ENCODE data around the gene PATJ.
"Not testable (repeated sequence)": the region's sequence is repeated elsewhere in the genome, so short reads cannot be mapped to it uniquely, and the experiment has no call there.

The PATJ gene

DNA sequence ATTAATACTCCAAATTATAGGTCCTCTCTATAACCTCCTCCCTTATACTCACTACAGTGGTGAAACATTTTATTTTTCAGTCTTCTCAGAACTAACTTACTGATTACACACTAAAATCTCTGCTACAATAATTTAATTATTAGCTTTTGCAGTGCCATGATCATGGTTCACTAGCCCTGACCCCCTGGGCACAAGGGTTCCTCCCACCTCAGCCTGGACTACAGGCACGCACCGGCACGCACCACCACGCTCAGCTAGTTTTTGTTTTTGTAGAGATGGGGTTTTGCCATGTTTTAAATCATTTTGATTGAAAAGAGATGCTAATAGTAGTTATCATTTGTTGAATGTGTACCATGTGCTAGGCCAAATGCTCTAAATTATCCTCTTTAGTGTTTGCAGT is 6.3 kb downstream of the PATJ start:
- no peak for DNase-seq (ENCODE audit: low spot score)

DNA sequence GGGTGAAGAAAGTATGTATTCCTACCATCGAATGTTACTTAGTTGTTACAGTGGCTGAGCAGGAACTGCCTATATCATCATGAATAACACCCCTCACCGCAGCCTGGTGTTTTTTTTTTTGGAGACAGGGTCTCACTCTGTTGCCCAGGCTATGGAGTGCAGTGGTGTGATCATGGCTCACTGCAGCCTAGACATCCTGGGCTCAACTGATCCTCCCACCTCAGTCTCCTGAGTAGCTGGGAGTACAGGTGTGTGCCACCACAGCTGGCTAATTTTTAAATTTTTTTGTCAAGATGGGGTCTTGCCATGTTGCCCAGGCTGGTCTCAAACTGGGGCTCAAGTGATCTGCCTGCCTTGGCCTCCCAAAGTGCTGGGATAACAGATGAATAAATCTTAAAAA is 7.3 kb downstream of the PATJ start:
- no peak for DNase-seq (ENCODE audit: low spot score)

DNA sequence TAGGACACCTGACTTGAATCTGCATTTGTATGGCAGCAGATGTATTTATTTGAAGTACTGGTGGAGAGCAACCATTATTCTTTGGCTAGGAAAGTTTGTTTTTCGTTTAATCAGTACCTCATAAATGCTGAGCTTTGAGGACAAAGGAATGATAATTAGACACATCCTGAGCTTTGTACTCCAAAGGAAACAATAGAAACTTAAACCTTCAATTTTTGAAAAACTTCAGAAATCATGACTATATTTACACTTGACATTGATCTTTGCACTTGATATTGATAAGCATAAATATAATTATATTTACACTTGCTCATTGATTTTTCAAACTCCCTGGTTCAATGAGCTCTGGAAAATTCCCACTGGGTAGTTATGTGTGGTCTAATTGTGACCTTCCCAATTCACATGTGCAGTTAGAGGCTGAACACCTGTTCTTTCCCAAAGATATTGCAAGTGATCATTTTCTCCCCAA is 10.7 kb downstream of the PATJ start:
- no peak for DNase-seq (ENCODE audit: low spot score)

DNA sequence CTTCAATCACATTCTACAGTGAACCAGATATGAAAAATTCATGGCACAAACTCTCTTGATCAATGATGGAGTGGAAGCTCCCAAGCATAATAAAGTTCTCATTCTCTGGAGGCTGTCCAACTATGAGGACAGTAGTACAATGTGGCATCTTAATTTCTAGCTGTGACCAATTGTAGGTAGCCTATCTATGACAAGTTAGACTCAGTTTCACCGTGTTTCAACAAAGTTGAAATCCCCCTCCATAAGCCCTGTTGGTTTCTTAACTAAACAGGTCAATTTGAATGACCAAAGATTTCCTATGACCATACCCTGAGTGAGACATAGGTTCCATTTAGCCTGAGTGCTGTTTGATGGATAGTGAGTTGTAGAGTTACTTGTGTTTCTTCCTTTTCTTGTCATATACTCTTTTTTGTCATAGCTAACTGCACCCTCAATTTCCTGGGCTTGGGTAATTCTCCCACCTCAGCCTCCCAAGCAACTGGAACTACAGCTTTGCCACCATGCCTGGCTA is 11.8 kb downstream of the PATJ start:
- no peak for DNase-seq (ENCODE audit: low spot score)

DNA sequence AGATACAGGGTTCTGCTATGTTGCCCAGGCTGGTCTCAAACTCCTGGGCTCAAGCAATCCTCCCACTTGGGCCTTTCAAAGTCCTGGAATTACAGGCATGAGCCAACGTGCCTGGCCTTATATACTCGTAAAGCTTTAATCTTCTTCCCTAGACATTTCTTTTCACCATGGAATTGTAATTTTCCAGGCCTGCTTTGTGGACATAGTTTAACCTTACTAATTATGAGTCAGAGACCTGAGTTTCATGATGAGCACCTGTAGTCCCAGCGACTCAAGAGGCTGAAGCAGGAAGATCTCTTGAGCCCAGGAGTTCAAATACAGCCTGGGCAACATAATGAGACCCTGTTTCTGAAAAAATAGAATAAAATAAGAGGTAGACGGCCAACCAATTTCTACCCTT is 12.3 kb downstream of the PATJ start:
- DNase-seq (ENCODE audit: low spot score): no peak

DNA sequence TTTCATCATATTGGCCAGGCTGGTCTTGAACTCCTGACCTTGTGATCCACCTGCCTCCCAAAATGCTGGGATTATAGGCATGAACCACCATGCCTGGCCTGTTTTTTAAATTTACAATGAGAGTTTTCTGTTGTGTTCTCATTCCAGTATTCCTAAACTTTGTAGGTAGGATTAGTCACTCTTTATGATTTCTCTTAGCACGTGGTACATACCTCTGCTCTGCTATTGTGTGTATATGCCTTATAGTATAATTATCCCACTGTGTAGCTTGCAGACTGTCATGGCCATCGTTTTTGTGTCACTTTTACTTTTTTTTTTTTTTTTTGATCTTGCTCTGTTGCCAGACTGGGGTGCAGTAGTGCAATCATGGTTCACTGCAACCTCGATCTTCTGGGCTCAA is 14.5 kb downstream of the PATJ start:
- DNase-seq (ENCODE audit: low spot score): no peak

DNA sequence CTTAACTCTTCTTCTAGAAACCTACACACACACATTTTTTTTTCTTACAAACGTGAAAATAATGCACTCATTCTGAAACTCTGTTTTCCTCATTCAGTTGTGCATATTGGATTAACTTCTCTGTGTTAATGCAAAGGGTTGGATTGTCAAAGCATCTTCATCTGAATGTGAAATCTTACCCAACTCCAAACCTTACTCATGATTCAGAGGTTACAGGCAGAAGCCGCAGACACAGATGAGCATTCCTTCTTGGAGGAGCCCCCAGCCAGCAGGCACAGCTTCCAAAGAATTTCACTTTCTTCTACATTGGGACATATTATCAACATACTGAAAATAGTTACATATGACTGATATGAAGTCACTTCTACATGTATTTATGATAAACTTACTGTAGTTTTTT is 15.7 kb downstream of the PATJ start:
- DNase-seq (ENCODE audit: low spot score): no peak

DNA sequence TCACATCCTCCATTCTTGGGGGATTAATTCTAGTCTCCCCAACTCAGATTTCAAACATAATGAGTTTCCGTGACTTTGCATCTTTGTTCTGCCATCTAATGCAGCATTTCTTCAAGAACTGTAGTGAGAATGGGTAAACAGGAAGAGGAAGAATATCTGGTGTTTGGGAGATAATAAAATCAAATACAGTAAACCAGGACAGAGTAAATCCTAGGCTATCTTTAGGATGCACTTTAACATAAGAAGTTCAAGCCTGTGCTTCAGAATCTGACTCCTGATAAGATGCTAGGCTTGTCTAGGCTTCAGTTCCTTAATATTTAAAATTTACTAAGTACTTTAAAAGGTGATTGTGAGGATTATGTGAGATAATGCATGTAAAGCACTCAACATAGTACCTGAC is 27.9 kb downstream of the PATJ start:
- DNase-seq (ENCODE audit: low spot score): no peak

DNA sequence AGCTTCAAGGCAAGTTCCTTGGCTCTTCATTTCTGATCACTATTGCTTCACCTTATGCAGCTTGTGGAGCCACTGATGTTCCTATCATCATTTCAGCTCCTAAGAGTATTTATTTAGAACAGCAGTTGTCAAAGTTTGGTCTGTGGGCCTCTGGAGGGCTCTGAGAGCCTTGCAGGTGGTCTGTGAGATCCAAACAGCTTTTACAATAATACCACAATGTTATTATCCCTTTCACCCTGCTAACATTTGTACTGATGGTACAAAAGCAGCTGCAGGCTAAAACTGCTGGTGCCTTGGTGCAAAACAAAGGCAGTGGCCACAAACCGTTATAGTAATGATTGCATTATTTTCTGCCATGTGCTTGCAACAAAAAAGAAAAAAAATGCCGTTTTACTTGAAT is 33.8 kb downstream of the PATJ start:
- DNase-seq (ENCODE audit: low spot score): no peak

DNA sequence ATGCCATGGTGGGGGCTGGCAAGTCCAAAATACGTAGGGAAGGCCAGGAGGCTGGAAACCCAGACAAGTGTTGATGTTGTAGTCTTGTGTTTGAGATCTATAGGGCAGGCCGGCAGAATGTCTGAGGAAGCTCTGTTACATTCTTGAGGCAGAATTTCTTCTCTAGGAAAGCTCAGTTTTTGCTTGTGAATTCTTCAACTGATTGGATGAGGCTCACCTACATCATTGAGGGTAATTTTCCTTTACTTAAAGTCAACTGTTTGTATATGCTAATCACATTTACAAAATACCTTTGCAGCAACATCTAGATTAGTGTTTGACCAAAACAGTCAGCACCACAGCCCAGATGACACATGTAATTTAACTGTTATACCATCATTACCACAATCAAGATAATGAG is 37.0 kb downstream of the PATJ start:
- no peak for DNase-seq (ENCODE audit: low spot score)

DNA sequence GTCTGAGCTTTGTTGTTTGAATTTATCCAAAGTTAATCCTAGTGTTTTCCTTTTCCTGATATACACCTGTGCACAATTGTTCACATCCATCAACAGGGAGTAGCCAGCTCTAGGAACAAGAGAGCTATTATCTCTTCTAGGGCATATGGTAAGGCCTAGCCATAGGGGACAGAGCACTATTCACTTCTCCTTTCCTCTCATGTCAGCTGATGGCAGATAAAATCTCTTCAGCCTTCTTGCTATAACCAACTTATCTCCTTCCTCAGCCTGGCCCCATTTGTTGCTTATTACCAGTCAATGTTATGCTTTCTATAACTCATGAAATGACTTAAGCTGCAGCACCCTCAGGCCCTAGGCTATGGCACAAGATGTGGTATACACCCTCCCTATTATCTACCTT is 38.9 kb downstream of the PATJ start:
- no peak for DNase-seq (ENCODE audit: low spot score)

DNA sequence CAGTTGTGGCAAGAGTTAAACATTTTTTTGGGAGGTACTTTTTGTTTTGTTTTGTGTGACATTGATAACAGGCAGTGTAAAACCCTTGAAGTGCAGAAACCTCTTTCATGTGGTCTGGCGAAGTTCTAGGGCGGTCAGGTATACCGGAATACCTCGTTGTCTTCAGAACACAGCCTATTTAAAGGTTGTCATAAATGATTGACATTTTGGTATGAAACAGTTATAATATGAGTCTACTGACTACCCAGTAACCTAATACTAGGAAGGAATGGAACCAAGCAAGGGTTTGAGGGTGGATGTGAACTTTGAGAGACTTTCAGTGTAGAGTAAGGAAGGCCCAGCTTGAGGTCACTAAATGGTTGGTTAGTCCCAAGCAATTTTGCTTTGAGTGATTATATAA is 40.5 kb downstream of the PATJ start:
- no peak for DNase-seq (ENCODE audit: low spot score)

DNA sequence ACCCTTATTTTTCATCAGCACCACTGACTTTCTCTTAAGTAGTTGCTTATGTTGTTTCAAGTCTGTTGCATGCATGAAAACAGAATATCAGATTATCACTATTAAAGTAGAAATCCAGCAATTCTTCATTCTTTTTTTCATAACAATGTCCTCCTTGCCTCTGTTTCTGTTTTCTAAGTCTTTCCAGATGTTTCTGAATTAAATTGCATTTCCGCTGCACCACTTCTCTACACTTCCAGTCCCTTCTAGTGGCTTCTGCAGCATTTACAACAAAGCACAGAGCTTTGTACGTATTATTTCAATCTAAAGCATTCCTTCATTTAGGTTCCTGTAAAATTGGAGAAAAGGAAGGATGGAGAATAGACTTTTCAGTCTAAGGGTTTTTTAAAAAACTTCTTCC is 42.4 kb downstream of the PATJ start:
- DNase-seq (ENCODE audit: low spot score): no peak

DNA sequence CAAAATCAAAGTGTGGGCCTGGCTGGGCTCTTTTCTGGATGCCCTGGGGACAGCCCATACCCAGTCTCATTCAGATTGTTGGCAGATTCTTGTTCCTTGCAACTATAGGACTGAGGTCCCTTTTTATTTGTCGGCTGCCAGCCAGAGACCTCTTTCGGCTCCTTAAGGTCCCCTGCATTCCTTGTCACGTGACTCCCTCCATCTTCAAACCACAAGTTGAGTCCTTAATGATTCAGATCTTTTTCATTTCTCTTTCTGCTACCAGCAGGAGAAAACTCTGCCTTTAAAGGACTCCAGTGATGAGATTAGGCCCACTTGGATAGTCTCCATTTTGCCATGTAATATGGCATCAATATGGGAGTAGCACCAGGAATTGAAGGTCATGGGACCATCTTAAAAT is 48.6 kb downstream of the PATJ start:
- no peak for DNase-seq (ENCODE audit: low spot score)

DNA sequence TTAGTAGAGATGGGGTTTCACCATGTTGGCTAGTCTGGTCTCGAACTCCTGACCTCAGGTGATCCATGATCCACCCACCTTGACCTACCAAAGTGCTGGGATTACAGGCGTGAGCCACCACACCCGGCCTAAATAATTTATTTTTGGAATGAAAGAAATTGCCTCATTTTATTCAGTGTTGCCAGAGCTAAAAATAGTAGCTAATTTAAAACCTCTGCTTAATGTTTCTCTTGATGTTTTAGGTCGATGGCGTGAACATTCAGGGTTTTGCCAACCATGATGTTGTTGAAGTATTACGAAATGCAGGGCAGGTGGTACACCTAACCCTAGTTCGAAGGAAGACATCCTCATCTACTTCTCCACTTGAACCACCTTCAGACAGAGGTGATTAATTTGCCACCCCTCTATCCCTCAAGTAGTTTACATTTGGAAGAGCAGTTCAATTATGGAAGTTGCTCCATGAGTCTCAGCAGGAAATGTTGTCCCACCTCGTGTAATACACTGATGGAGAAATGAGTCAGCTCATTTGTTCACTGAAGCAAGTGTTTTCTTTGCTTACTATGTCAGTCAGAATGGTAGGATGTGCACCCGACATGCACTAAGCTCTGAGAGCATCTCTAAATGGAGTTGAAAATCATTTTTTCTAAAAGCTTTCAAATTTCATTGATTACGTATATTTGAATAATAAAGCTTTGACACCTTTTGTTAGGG is 54.9 kb downstream of the PATJ start:
- DNase-seq (ENCODE audit: low spot score): no peak

DNA sequence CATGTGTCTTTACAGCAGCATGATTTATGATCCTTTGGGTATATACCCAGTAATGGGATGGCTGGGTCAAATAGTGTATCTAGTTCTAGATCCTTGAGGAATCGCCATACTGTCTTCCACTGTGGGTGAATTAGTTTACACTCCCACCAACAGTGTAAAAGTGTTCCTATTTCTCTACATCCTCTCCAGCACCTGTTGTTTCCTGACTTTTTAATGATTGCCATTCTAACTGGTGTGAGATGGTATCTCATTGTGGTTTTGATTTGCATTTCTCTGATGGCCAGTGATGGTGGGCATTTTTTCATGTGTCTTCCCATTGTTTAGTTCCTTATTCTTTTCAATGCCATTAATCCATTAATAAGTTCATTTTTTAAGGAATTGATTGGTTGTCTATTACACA is 58.8 kb downstream of the PATJ start:
- DNase-seq (ENCODE audit: low spot score): not testable (repeated sequence)

DNA sequence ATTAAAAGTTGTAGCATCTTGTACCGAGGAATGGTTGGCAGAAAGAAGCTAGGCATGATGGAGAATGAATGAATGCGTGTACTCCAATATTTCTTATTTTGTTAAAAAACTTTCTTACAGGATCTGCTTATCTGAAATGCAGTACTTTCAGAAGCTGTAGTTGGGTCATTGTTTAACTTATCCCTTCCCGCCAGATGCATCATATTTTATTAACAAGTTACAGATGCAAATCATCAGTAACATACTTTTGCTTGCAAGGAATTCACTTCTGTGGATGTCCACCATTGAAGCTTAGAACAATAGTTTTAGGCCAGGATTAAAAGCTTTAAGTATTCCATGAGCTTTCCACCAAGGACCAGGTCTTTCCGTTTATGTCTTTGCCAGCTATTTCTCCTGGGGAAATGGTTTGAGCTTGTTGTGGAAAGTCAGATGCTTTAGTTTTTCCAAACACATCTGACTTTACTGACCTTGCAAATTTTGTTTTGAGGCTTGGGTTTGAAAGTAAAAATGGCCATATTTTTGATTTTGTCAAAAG is 65.4 kb downstream of the PATJ start:
- DNase-seq (ENCODE audit: low spot score): no peak

DNA sequence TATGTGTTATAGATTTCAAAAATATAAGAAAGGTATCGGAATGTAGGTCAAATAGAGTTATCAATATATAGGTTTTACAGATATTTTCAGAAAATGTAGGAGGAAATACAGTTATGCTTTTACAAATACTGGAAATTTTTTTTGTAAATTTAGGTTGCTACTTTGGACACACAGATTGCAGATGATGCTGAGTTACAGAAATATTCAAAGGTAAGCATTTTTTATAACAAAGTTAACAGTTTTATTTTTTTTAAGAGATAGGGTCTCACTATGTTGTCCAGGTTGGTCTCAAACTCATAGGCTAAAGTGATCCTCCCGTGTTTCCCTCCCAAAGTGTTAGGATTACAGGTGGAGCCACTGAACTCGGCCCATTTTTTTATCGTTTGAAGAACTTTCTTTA is 66.0 kb downstream of the PATJ start:
- DNase-seq (ENCODE audit: low spot score): no peak

DNA sequence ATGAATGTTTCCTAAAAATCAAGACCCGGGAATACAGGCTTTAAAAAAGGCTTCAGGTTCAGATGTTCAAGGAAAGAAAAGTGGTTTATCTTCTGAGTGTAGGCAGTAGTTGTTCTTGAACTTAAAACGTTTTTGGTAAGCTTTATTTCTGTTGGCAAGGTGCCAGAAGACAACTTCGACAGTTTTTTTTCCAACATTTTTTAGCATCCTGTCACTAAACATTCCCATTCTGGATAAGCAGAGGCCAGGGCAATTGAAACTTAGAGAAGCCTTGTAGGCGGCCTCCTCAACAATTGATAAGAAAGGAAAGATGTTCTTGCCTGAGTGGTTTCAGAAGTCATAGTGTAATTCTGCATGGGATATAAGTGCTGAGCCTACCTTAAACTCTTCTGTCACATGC is 66.7 kb downstream of the PATJ start:
- DNase-seq (ENCODE audit: low spot score): no peak

DNA sequence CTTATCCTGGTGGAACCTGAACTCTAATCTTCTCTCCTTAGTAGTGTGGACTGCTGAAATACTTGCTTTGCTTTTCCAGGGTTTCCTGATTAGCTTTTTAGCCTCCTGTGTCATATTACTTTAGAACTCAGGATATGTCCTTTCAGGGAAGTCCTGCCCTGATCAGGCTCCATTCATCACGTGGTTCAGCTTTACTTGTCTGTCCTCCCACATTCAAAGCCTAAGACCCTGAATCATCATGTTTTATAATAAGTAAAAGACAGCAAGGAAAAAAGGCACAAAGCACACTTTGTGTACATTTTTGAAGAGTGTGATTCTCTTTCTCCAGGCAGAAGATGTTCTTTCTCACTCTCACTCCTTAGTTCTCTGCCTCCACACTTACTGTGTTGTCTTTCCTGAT is 70.6 kb downstream of the PATJ start:
- DNase-seq (ENCODE audit: low spot score): no peak

DNA sequence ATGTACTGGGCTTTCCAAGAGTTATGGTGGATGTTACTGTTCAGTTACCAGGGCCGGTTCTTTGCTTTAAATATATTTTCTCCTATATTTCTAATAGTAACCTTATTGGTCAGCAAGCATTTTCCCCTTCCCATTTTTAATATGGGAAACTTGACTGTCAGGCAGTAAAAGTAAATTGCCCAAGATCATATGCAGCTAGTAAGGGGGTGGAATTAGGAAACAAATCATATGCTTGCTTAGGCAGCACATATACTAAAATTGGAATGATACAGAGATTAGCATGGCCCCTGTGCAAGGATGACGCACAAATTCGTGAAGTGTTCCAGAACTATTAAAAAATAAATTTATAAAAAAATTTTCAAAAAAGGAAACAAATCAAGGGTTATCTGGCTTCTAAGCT is 73.9 kb downstream of the PATJ start:
- no peak for DNase-seq (ENCODE audit: low spot score)

DNA sequence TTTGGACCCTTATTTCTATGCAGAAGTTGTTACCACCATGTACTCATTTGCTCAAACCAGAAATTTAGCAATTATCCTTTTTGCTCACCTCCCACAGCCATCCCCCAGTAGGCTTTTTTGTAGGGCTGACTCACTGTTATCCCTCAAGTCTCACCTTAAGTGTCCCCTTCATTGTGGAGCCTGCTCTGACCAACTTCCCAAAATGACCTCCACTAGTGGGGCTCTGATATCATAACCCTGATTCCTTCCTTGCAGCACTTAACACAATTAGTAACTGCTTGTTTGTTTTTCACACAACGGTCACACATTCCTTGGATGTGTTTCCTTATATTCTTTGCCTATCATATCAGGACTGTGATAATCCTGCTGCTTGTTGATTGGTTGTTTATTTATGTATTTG is 76.7 kb downstream of the PATJ start:
- DNase-seq (ENCODE audit: low spot score): no peak

DNA sequence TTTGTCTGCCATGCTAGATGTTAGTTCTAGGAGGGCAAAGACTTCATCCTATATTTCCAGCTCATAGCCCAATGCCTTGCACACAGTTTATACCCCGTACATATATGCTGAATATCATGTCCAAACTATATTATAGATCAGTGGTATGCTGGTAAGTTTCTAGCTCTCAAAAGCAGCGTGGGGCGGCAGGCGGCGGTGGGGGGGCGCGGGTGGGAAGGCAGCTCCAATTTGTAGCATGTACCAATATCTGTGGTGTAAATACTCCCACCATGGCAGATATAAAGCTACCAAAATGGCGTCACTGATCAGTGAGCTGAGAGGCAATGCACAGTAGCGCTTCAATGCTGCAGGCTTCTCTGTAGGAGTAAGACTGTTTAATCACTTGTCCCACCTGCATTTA is 77.1 kb downstream of the PATJ start:
- DNase-seq (ENCODE audit: low spot score): no peak

DNA sequence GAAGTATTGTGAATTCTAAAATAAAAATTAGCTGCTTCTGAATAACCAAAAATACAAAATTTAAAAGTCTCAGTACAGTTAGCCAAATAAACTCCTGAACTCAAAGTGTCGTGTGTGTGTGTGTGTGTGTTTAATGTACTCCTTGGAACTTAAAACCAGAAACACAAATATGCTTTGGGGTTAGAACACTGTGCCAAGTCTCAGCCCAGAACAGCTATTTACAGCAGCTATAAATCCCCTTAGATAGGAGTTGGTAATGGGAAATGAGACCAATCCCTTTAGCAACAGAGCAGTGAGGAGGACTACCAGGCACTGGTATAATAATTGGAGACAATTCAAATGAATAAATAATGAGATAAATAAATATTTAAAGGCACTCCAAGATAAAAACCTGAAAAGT is 83.1 kb downstream of the PATJ start:
- no peak for DNase-seq (ENCODE audit: low spot score)
